ENCODE data around the gene KRTAP9-1.
"Not testable (repeated sequence)": the region's sequence is repeated elsewhere in the genome, so short reads cannot be mapped to it uniquely, and the experiment has no call there.

GRCh38 chr17:41189837-41190318, at the start of gene KRTAP9-1:
- TF ChIP-seq ZKSCAN8 (CRISPR knock-in tag; IDR thresholded peaks at IDR 0.05; ENCODE audit: borderline replicate concordance); FOXK2 (IDR thresholded peaks at IDR 0.05); CREB1 (IDR thresholded peaks at IDR 0.05); CREB1 (CRISPR knock-in tag; IDR thresholded peaks at IDR 0.05); CHD2 (IDR thresholded peaks at IDR 0.05; ENCODE audit: low read depth, low read length); POLR2AphosphoS5 (IDR thresholded peaks at IDR 0.05; ENCODE audit: low read depth, low read length); ZNF816 (CRISPR knock-in tag; IDR thresholded peaks at IDR 0.05; ENCODE audit: borderline replicate concordance); ZBTB34 (CRISPR knock-in tag; IDR thresholded peaks at IDR 0.05); CTCF (CRISPR knock-in tag; IDR thresholded peaks at IDR 0.05); NFE2 (CRISPR knock-in tag; IDR thresholded peaks at IDR 0.05); ZHX2 (IDR thresholded peaks at IDR 0.05; ENCODE audit: low read depth); ZHX2 (CRISPR knock-in tag; IDR thresholded peaks at IDR 0.05; ENCODE audit: borderline replicate concordance); ZNF3 (CRISPR knock-in tag; IDR thresholded peaks at IDR 0.05); DMTF1 (CRISPR knock-in tag; IDR thresholded peaks at IDR 0.05): not testable (repeated sequence)
